ENCODE results near the gene GLI1.
A peak's percentile ranks its signal among the peaks of the same experiment; 100 is the strongest.

DNA sequence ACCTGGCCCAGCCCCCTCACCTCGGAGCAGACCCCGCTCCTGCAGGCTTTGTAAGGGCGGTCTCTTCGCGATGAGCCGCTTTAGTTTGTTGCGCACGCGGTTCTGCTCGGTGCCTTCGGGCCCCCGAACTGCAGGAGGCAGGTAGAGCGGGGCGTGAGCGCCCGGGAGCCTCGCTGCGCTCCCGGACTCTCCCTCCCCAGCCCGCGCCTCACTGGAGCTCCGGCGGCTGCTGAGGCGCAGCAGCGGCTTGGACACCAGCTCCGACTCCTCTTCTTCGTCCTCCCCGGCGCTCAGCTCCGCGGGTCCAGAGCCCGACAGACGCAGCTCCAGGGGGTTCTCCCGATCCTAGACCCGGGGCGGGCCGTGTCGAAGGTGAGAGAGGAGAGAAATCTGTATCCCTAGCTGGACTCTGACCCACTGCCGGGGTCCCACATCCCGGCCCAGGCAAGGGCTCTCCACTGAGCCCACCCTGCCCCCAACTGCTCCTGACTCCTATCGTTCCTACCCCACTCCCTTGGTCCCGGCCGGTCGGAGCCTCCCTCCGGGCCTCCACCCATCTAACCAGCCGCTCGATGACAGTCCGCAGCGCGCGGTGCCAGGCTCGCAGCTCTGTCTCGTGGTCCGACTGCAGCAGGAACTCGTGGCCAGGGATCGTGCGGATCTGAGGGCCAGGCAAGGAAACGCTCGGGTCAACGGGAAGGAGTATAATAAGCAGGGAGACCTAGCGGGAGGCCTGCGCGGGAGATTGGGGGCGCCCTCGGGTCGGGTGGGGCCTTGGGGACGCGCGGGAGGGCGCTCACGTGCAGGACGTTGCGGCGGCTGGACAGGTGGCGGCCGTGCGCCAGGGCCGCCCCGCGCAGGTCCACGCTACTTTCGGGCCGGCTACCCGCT lies 15.9 kb downstream of the GLI1 start:
- TF ChIP-seq ZNF124 (CRISPR knock-in tag; IDR thresholded peaks at IDR 0.05): no peak
- peak; percentile 52; the same call in 1 of the 2 replicates for TF ChIP-seq MAX (IDR thresholded peaks at IDR 0.05)
- TF ChIP-seq, protein P1, sequence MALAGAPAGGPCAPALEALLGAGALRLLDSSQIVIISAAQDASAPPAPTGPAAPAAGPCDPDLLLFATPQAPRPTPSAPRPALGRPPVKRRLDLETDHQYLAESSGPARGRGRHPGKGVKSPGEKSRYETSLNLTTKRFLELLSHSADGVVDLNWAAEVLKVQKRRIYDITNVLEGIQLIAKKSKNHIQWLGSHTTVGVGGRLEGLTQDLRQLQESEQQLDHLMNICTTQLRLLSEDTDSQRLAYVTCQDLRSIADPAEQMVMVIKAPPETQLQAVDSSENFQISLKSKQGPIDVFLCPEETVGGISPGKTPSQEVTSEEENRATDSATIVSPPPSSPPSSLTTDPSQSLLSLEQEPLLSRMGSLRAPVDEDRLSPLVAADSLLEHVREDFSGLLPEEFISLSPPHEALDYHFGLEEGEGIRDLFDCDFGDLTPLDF (CRISPR knock-in tag; IDR thresholded peaks at IDR 0.05): no peak

All from HepG2 (cell line).